H1 (cell line): ENCODE results near the gene CRHR1. TPM values are rescaled to one million over a fixed set of nuclear protein-coding genes. Genes with fewer than 3 reads are reported as not detected.

Experiments used
- JUN ChIP-seq: IDR thresholded peaks from 2 replicates; pipeline ENCODE4 v1.6.1; 2011; ENCODE audit warnings: low read depth, mild to moderate bottlenecking, improper control_type of control experiment, low read length
- TAF7 ChIP-seq: optimal IDR thresholded peaks from 2 replicates; pipeline ENCODE3; 2011; ENCODE audit warnings: low read depth, mild to moderate bottlenecking, inconsistent platforms, low read length, moderate library complexity, borderline replicate concordance
- TEAD4 ChIP-seq: IDR thresholded peaks from 2 replicates; pipeline ENCODE4 v1.6.1; 2012; ENCODE audit warnings: low read depth, low read length, inconsistent platforms, mixed read lengths
- polyA plus RNA-seq, 7 experiments: library from polyadenylated mRNA; depleted of rRNA in 3 of 7; stranded (reverse) in 5 of 7; unstranded in 2 of 7; fragments of >200 nt in 5 of 7; fragments of 200-250 nt in 2 of 7; gene quantifications; 1 replicate in 5 of 7; 2 replicates in 1 of 7; 4 replicates in 1 of 7; pipeline versions ENCODE4 v1.2.1 to v1.2.3, GENCODE V29; 2011 to 2013; ENCODE audit warnings: missing spikeins in 2 of 7, mixed read lengths in 2 of 7
- total RNA-seq: library from RNA; stranded (reverse); fragmentation: NEBNext Ultra II Directional; extraction: Animal tissue kit (Norgen Biotek cat#: 25700); gene quantifications from 2 replicates; pipeline ENCODE4 v1.2.1, GENCODE V29; 2021

The CRHR1 gene
- total and polyA plus RNA-seq, 2 of the 8 experiments (the other 6 are each of a cell fraction or from before 2014, with no cell fraction given) = 0.56 to 1.7 TPM

GRCh38 chr17:45787656-45788055 lies 3.5 kb downstream of the CRHR1 start (continued):
- no peak for TF ChIP-seq TEAD4
- no peak for TF ChIP-seq JUN
- TF ChIP-seq TAF7 = no peak
- TF ChIP-seq, all 59 proteins: peak for 0
